Stimulated activated CD4-positive, alpha-beta T cell treated with anti-CD3 and anti-CD28 coated beads, Interleukin-1b, Interleukin-23, amount 100 ng/mL, for 1 hour (primary cell): Measurements from ENCODE around the gene SIGMAR1.

ENCODE experiments used
- DNase-seq, 2 donors: peaks; one replicate each; pipeline ENCODE4 v3.0.0-alpha.2; 2020; ENCODE audit warnings: low read depth in 2 of 2

The SIGMAR1 gene

DNA sequence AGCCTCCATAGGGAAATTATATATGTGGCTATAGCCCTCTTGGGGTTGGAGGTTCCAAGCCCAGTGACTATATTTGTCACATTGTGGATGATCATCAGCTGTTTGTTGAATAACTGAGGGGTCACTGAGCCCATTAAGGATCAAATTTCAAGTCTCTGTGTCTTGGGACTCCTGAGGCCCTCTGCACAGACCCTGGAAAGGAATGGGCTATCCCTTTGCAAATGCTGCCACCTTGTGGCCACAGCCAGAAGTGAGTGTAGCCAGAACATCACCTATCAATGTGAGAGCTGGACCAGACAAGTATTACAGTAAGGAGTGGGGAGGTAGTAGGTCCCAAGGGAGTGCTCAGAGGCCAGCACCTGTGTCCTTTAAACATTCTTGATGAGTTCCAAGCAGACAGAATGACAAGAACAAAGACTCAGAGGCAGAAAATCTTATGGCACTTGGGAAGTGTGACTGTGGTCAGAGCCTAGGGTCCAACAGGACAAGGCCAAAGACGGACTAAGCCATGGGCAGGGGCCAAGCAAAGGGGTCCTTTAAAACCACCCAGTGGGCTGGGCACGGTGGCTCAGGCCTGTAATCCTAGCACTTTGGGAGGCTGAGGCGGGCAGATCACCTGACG is 33.9 kb downstream of the SIGMAR1 start:
- peak; percentile 56 to 72 for DNase-seq

GRCh38 chr9:34601937-34602573 is 35.5 kb downstream of the SIGMAR1 start:
- no peak for DNase-seq

DNA sequence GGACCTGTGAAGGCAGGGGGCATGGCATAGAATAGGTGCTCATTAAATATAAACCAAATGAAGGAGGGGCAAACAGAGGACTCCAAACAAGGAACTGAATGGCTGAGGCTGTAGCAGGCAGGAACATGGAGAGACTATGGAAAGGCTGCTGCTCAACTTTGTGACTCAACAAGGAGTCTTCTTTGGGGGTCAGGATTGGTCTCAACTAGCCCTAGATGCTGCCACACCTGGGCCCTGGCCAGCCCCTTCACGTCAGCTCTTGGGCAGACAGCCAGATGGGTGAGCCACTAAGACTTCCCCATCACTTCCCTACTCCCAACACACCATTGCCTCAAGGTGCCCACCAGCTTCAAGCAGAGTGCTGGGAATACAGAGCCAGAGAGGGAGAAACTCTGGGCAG is 36.7 kb downstream of the SIGMAR1 start:
- DNase-seq, result no peak

- no peak for DNase-seq
Measured at GRCh38 chr9:34599546-34599945, 38.0 kb downstream of the SIGMAR1 start.

DNA sequence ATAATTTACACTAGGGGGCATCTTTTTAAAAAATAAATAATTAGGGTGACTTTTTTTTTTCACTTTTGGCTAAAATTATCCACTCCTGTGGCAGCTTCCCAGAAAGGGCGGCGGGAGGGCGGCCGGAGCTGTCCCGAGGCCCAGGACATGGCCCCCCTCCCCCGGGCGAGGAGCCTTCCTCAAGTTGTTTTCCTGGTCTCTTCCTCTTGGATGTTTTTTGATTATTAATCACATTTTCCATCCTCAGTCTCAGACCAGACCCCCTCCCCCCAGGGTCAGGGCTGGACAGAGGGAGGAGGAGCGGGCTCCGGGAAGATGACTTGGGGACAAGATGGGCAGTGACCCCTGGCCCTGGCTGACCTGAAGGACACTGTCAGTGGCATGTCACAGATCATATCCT is 43.4 kb downstream of the SIGMAR1 start:
- DNase-seq, result no peak

DNA sequence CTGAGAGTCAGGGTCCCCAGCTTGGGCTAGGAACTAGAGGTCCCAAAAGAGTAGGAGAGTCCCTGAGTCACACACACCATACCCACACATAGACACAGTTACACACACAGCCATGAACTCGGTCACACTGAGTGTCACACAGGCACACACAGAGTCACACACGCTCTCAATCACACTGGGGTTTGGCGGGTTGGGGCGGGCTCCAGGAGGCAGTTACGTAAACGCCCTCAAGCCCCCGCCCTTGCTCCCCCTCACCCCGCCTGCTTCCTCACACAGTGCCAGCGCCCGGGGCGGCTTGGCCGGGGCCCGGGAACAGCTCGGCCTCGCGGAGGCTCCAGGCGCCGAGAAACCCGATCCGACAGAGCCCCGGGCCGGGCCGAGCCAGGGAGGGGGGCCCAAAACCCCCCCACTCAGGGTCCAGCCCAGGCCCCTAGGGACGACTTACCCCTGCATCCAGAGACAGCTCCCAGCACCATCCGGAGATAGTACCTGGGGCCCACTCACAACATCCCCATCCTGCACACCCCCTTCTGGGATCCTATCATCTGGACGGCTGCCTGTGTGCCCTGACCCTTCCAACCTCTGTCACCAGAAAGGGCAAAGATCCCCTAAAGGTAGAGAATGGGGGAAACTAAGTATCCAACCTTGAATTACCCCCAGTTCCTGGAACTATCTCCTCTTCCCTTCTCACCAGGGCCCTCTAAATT is 44.5 kb downstream of the SIGMAR1 start:
- DNase-seq, result no peak

DNA sequence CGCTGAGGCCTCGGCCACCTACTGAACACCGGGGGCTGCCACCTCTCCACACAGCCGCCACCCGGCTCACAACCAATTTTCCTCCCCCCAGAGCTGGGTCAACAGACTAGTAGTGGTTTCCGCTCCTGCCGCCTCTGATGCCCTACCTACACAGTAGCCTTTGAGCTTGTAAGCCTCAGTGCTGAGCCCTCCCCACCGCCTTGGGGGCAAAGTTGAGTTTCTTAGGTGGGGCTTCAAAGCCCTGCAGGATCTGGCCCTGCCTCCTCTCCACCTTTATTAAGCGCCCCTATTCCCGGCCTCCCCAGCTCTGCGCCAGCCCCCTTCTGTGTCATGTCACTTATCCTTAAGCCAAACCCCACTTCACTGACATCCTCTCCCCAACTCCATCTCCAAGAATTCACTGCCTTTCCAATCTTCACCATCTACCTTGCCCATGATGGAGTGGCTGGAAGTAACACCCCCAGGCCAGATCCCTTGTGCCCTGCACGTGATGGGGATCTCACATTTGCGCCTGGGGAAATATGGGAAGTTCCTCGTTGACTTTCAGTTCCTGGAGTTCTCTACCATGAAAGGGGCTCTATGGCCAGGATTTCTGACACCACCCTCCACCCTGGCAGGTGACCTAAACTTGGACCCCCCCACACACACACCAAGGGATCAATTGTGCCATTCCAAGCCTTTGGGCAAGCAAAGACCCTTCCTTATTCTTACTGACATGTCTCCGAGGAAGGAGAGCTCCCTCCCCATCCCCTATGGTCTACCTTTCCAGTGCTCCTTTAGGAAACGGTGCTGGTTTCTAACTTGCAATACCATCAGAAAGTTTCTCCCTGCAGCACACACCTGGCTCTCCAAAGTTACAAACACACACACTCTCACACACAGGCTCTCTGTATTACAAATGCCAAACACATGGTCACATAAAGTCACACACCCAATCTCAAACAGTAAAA is 45.4 kb downstream of the SIGMAR1 start:
- DNase-seq, result no peak

DNA sequence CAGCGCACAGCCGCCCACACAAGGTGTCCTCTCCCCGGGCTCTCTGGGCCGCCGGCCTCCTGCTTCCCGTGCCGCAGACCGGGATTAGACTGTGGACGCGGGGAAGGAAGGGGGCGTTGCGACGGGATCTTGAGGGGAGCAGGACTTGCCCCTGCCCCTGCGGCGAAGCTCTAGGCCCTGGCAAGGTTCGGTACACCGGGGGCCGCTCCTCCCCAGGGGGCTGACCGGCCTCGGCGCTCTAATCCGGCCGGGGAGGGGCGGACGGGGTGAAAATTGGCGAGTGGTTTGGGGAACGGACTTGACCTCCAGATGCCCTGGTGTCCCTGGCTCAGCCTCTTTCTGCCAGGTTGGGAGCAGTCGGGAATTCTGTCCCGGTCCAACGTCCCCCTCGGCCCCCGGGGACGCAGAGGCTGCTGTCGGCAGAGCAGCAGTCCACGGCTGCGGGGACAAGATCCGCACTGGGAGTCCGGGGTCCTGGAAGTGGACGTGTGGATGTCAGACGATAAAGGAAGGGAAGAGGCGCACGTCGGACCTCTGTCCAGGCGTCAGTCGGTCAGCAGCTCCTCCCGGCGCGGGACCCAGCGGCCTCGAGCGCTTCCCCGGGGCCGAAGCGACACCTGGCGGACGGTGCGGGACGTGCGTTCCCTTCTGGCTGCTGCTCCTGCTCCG is 46.2 kb downstream of the SIGMAR1 start:
- peak; percentile 49 to 72 for DNase-seq

DNA sequence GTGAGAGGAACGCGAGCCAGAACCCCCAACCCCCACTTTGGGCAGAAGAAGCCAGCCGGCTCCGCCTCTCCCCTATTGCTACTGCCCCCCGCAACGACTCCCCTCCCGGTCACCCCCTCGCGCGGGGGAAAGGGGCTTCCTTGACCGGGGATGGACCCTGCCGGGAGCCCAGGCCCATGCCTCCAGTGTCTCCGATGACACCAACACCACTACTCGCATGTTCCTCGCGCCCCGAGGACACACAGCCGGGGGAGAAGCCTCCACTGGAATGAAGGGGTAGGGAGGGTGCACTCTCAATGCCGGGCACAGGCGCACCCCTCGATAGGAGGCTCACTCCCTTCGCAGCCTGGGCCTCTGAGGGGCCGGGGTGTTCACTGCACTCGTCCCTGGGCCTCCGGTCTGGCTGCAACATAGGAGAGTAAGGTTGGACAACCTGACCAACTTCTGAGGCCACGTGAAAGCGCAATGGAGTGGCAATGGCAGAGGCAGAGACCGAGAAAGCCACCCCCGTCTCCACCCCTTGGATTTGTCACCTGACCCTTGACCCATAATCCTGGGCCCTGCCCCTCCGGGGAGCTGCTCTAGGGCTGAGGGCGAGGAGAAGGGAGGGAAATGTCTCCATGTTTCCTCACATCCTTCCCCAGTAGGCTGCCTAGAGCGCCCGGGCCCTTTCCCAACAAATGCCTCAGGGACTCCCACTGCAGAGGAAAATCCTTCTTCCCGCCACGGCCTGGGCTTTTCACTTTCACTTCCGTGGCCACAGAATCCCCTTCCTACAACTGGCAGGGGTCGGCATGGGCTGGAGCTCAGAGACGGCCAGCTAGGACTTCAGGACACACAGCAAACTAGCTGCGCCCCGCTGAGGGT is 47.0 kb downstream of the SIGMAR1 start:
- no peak for DNase-seq

DNA sequence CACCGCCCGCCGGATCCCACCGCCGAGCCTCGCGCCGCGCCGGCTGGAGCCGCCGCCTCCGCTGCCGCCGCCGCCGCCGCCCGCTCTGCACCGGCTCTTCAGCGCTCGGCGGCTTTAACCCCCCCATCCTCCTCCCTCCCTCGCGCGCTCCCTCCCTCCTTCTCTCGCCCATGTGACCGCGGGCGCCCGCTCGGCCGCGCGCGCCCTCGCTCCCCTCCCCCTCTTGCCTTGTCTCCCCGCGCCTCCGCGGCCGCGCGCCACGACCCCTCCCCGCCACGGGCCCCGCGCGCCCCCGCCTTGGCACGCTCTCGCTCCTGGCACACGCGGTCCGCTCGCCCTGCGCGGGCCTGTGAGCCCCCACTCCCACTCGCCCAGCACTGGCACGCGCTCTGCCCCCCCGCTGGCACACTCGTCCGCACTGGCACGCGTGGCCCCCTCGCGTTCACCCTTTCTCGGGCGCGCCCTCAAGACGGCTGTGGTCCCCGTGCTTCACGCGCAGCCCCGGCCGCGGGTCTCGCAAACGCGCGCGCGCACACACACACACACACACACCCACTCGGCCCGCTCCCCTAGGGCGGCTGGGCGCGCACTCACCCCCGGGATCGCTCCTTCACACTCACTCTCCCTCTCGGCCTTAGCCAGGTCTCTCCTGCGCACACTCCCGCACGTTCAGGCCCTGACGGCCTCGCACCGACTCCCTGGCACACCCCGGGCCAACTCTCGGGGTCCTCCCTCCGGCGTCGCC is 47.8 kb downstream of the SIGMAR1 start, which contains the start of gene CNTFR:
Gene CNTFR, minus strand, starts transcription at position 89 of the 745 bp plus-strand sequence. CDS start 20,743 bp downstream, outside the sequence.
- DNase-seq, result no peak

DNA sequence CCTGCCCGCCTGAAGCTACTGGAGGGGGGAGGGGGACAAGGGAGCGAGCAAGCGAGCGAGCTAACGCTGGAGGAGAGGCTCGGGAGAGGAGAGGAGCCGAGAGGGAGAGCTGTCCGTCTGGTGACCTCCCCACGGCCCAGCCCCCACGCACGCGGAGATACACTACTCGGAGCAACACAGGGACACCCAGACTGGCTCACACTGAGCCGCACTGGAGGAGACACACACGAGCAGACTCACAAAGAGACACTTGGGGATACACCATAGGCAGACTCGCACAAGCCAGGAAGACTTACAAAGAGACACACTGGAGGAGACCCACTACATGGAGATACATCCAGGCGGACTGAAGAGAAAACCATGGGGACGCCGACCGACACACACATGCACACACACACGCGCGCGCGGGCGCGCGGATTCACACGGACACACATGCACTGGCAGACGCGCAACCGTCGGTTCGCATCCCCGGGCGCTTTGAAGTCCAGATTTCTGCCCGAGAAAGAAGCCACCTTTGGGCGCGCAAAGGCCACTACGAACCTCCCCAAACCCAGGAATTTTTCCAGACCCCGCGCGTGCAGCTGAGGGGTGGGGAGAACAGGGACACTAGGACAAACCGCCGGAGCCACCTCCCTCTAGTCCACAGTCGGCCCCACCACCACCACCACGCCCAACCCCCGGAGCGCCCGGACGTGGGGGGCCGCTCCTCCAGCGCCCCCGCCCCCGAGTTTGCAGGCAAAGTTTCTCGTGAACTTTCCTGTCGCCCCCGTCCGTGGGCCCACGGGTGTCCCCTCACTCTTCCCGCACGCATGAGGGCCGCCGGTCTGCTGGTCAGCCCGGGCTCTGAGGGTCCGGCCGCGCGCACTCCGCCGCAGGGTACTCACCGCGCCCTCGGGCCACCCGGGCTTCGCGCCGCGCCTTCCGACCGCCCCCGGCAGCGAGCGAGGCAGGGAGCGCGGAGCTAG is 48.6 kb downstream of the SIGMAR1 start:
- DNase-seq, result no peak

DNA sequence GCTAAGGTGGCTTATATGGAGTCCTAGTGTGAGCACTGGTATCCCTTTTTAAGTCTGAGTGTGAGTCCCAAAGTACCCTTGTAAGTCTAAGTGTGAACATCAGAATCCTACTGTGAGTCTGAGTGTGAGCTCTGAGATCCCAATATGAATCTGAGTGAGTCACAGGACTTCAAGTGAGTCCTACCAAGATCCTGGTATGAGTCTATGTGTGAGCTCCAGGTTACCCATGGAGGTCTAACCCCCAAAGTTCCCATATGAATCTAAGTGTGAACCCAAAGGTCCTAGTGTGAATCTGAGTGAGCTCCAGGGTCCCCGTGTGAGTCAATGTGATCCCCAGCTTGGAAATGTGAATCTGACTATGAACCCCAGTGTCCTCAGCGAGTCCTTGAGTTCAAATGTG is 50.3 kb downstream of the SIGMAR1 start:
- DNase-seq, result no peak

DNA sequence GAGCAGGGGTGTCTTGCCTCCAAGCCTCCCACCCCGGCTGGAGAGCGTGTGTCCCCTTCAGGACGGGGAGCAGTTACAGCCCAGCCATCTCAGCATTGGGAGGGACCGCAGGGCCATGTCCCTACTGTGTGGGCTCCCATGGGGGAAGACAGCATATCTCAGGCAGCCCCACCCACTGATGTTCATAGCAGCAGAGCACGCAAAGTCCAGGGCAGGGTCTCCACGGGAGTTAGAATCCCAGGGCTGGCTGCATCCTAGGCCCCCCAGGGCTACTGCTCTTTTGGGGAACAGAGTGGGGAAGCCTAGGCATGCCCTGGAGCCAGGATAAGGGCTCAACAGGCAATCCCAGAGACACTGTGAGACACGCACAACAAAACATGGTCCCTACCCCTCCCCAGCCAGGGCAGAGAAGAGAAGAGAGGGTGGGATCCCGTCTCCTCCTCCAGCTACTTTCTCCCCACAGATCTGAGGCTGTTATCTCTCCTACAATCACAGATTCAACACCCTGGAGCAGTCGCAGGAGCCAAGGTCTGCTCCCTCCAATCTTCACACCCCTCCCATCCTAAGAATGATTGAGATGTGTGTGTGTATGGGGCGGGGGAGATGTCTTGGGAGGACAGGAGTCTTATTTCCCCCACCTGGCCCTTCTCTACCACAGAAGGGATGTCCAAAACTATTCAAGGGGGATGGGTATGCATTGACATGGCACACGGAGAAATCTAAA is 51.5 kb downstream of the SIGMAR1 start:
- DNase-seq, result no peak

GRCh38 chr9:34584970-34585369 is 52.6 kb downstream of the SIGMAR1 start:
- DNase-seq, result no peak
